GM12865 (cell line): Measurements from ENCODE around the gene PADI1.

Source experiments
- DNase-seq: peaks from one replicate; pipeline ENCODE4 v3.0.0; 2010; ENCODE audit warnings: low read depth
- H3K4me3 ChIP-seq: 2 replicates; pipeline ENCODE4 v1.5.1; 2011; ENCODE audit warnings: mild to moderate bottlenecking, low read depth, low read length, control low read depth
- CTCF ChIP-seq: IDR thresholded peaks from 2 replicates; pipeline ENCODE4 v1.5.1; 2011; ENCODE audit warnings: low read length, control low read depth, low read depth, inconsistent platforms; ENCODE audit not compliant: insufficient read depth; ENCODE audit errors: missing control alignments

Gene PADI1

DNA sequence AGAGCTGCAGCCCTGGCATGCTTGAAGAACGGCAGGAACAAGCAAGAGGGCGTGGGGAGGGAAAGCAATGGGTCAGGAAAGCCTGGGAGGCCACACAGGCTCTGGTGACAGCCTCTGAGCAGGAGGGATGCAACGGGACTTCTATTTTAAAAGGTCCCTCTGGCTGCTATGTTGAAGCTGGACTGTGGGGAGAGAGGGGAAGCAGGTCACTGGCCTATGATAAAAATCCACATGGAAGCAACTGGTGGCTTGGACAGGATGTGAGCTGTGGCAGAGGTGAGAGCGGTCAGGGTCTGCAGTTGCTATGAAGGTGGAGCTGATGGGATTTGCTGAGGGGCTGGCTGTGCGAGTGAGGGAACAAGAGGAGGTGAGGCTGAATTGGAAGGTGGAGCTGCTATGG is 11.2 kb downstream of the PADI1 start:
- TF ChIP-seq CTCF: no peak
- DNase-seq: no peak

GRCh38 chr1:17217607-17218006 is 12.7 kb downstream of the PADI1 start:
- no peak for TF ChIP-seq CTCF
- no peak for DNase-seq

More for the DNA sequence above, 11.2 kb downstream of the PADI1 start:
- H3K4me3 ChIP-seq: no peak overlapping the region

DNA sequence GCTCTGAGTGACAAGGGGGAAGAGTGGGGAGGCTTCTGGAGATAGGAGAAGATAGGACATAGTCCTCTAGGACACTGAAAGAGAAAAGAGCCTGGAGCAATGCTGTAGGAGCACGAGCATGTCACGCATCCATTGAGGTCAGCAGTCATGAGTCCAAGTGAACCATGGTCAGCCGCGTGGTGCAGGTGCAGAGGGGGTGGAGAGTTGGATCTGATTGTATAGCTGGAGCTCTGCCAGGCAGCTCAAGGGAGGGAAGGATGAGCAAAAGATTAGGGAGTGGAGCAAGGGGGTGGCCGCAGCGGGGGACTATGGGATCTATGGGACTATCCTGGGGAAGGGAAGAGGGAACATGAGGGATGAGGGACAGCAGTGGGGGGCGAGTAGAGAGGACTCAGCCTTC is 14.0 kb downstream of the PADI1 start:
- H3K4me3 ChIP-seq: no peak overlapping the region
- no peak for TF ChIP-seq CTCF
- no peak for DNase-seq

More at GRCh38 chr1:17217607-17218006, 12.7 kb downstream of the PADI1 start:
- no peak overlapping the region for H3K4me3 ChIP-seq

GRCh38 chr1:17220287-17220686 is 15.4 kb downstream of the PADI1 start:
- no peak for DNase-seq
- no peak overlapping the region for H3K4me3 ChIP-seq
- no peak for TF ChIP-seq CTCF

DNA sequence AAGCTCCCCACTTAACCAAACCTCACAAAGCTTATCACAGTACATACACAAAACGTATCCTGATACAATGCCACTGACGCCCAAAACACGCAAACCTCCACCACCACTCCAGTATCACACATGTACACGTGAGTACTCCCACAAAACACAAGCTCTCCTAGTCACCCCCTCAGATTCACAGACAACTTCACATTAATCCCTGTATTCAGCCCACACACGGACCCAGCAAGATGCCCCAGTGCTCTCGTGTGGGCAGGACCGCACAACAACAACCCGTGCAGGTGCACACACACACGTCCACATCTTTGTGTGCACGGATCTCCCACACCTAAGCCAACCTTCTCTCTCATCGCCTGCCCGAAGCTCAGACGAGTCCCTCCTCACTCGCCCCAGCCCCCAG is 17.6 kb downstream of the PADI1 start:
- no peak for DNase-seq
- H3K4me3 ChIP-seq: no peak overlapping the region
- TF ChIP-seq CTCF: no peak

DNA sequence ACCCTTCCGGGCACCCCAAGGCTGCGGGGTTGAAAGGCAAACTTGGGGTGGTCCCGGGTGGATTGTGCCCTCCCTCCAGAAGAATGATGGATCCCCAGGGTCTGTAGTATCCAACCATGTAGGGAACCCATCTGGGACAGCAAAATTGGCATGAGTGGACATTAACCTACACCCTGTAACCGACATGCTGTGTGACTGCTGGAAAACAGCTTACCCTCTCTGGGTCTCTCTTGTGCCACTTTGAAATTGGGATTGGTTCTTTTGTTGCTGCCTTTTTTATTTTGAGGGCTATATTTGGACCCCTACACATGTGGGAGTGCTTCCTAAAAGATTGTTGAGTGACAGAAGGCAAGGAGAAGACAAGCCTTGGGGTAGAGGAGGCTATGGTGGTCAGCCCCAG is 19.5 kb downstream of the PADI1 start:
- TF ChIP-seq CTCF: no peak
- DNase-seq: no peak
- no peak overlapping the region for H3K4me3 ChIP-seq

DNA sequence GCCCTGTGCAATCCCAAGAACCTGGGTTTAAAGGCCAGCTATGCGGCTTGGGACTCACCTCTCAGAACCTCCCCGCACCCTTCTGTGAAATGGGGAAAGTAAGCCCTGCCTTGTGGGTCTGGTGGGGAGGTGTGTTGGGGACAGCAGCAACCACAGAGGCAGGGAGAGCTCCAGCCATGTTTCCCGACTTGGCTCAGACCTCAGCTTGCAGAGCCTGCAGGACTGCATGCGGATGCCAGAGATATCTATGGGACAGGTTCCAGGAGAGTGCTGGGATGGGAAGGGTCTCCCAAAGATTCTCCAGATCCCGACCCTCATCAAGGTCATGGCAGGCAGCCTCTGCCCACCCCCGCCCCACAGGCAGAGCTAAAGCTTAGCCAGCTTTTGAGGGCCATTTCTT is 20.2 kb downstream of the PADI1 start:
- DNase-seq: no peak
- no peak overlapping the region for H3K4me3 ChIP-seq
- no peak for TF ChIP-seq CTCF
